Stomach (tissue), 9 donors: ENCODE results near the gene FAM120B. TPM values are rescaled to one million over a fixed set of nuclear protein-coding genes. Genes with fewer than 3 reads are reported as not detected.

Source experiments
- DNase-seq, 2 donors: peaks; one replicate each; pipeline versions ENCODE4 v3.0.0 to v3.0.0-alpha.2; 2013 to 2019
- H3K27ac ChIP-seq, 5 donors: fragments of 200-600 bp in 4 of 5; sonication (generic) in 4 of 5; one replicate each; pipeline ENCODE4 v1.5.1; 2013 to 2019; ENCODE audit warnings: mild to moderate bottlenecking in 1 of 5, moderate library complexity in 1 of 5
- H3K27me3 ChIP-seq, 3 donors: fragments of 200-600 bp; sonication (generic); one replicate each; pipeline ENCODE4 v1.5.1; 2017 to 2019; ENCODE audit warnings: mixed run types in 1 of 3
- H3K36me3 ChIP-seq, 4 donors: fragments of 200-600 bp; sonication (generic); 1 replicate in 3 of 4; 2 replicates in 1 of 4; pipeline ENCODE4 v1.5.1; 2016 to 2019
- H3K4me1 ChIP-seq, 4 donors: fragments of 200-600 bp; sonication (generic); one replicate each; pipeline ENCODE4 v1.5.1; 2016 to 2019
- H3K4me3 ChIP-seq, 4 donors: fragments of 200-600 bp; sonication (generic) in 3 of 4; one replicate each; pipeline ENCODE4 v1.5.1; 2016 to 2019; ENCODE audit warnings: mild to moderate bottlenecking in 1 of 4
- H3K9me3 ChIP-seq, 4 donors: fragments of 200-600 bp; sonication (generic); one replicate each; pipeline ENCODE4 v1.5.1; 2016 to 2019
- EP300 ChIP-seq: sonication (generic); formaldehyde crosslinking; IDR thresholded peaks from one replicate; pipeline ENCODE4 v1.6.1; 2017; ENCODE audit warnings: antibody characterized with exemption
- POLR2A ChIP-seq, 4 donors: fragments of 450-650 bp; IDR thresholded peaks; one replicate each; pipeline ENCODE4 v1.6.1; 2016; ENCODE audit warnings: antibody characterized with exemption in 4 of 4, control low read depth in 2 of 4, mild to moderate bottlenecking in 1 of 4, moderate library complexity in 1 of 4
- POLR2AphosphoS5 ChIP-seq, 3 donors: sonication (generic); formaldehyde crosslinking; IDR thresholded peaks; one replicate each; pipeline ENCODE4 v1.6.1; 2016; ENCODE audit warnings: antibody characterized with exemption in 3 of 3
- WGBS, 5 donors: extraction: QIAGEN DNeasy Blood & Tissue Kit in 3 of 5; methylation state at CpG; one replicate each; pipeline versions ENCODE4 v1.1.5 to v1.1.7; 2013 to 2018; 5-methylcytosine and 5-hydroxymethylcytosine counted together
- intact Hi-C: fragments of 100-400 bp; cut with DNase I; formaldehyde crosslinking; loops from one replicate; pipeline ENCODE4 v1.15.1; 2023; ENCODE audit warnings: low total_unique reads
- polyA plus RNA-seq, 3 donors: library from polyadenylated mRNA; stranded (reverse); fragments of 200-250 nt; gene quantifications; one replicate each; pipeline ENCODE4 v1.2.3, GENCODE V29; 2013
- total RNA-seq, 5 donors: library from RNA; depleted of rRNA; stranded (reverse); fragments of >200 nt; gene quantifications; one replicate each; pipeline versions ENCODE4 v1.1.0 to v1.2.3, GENCODE V29; 2014 to 2016
- TF ChIP-seq, protein P1 (sequence below), 7 experiments: fragments of 450-650 bp in 4 of 7; fragments of 200-600 bp in 3 of 7; sonication (generic) in 3 of 7; IDR thresholded peaks; one replicate each; pipeline ENCODE4 v1.5.1; 2016 to 2019; ENCODE audit warnings: antibody characterized with exemption in 7 of 7, control low read depth in 2 of 7, mild to moderate bottlenecking in 1 of 7
- donor health status: healthy with polysubstance abuse.
- donor health status: Bipolar disorder and iron deficiency.
- donor health status: healthy.

FAM120B gene
- total and polyA plus RNA-seq, 8 donors: 6.4 to 66.5 (median 27.3) TPM

DNA sequence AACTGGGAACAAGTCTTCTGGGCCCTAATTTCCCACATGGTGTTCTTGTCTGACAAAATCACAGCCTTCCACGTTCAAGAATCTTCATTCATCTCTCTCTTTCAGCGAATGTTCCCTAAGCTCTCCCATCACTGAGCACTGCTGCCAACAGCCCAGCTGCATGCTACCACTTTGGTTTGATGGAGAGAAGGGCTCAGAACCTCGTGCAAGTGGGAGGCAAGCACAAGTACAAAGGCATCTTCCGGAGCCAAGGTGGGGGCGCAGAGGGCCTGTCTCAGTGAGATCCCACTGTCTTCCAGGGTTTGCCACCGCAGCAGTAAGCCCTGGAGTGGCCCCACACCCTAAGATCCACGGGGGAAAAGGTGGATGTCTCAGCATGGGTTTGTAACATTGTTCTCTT, 32.9 kb upstream of the FAM120B start:
- DNase-seq: no peak
- WGBS, 5 donors: 68 to 77% (median 75%) methylated on average over 7 of the region's 7 CpGs
- no peak overlapping the region for H3K27ac ChIP-seq
- no peak overlapping the region for H3K4me3 ChIP-seq
- H3K4me1 ChIP-seq: peaks cover 0 to 14% (median 8%) of the 10 kb centered on the region in 4 donors
- H3K27me3 ChIP-seq: peaks cover 0 to 22% (median 0%) of the 10 kb centered on the region in 3 donors
- no peaks in the 10 kb centered on the region for H3K9me3 ChIP-seq
- intact Hi-C loops: no loop called here
- H3K36me3 ChIP-seq: no peaks in the 10 kb centered on the region
- no peak for TF ChIP-seq POLR2A (IDR thresholded peaks at IDR 0.05)
- TF ChIP-seq EP300: no peak
- TF ChIP-seq, protein P1, sequence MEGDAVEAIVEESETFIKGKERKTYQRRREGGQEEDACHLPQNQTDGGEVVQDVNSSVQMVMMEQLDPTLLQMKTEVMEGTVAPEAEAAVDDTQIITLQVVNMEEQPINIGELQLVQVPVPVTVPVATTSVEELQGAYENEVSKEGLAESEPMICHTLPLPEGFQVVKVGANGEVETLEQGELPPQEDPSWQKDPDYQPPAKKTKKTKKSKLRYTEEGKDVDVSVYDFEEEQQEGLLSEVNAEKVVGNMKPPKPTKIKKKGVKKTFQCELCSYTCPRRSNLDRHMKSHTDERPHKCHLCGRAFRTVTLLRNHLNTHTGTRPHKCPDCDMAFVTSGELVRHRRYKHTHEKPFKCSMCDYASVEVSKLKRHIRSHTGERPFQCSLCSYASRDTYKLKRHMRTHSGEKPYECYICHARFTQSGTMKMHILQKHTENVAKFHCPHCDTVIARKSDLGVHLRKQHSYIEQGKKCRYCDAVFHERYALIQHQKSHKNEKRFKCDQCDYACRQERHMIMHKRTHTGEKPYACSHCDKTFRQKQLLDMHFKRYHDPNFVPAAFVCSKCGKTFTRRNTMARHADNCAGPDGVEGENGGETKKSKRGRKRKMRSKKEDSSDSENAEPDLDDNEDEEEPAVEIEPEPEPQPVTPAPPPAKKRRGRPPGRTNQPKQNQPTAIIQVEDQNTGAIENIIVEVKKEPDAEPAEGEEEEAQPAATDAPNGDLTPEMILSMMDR (IDR thresholded peaks at IDR 0.05): no peak
- TF ChIP-seq POLR2AphosphoS5 (IDR thresholded peaks at IDR 0.05): no peak

DNA sequence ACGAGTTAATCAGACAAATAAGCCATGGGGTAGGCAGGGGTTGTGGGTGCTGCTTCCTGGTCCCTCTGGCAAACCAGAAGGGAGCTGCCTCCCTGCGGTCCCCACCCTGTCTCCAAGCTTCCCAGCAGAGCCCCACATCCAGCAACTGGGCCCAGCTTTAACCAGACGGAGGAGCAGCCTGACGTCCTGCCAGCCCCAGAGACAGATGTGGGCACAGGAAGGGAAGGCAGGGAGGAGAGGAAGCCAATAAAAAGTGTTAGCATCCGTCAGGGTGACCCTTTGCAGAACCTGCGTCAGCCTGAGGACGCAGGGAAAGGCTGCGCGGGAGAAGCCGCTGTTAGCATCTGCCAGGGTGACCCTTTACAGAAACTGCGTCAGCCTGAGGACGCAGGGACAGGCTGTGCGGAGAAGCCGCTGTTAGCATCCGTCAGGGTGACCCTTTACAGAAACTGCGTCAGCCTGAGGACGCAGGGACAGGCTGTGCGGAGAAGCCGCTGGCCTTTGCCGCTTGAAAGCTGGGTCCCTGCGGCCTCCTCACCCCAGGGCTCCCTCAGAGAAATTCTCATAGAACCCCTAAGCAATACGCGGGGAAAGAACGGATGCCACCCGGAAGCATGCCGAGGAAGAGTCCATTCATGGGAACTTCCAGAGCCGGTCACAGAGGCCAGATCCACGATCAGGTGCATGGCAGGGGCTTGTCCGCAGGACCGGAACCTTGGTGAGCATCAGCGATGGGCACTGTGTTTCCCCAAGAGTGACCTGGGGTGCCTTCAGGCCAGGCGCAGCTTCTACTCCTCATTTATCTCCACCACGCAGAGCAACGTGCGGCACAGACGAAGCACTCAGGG, 31.6 kb upstream of the FAM120B start:
- peaks cover 6 to 23% (median 9%) of the 10 kb centered on the region in 4 donors for H3K4me1 ChIP-seq
- DNase-seq: no peak
- no peaks in the 10 kb centered on the region for H3K36me3 ChIP-seq
- no peaks in the 10 kb centered on the region for H3K9me3 ChIP-seq
- whole genome bisulfite sequencing, 5 donors: 80 to 94% (median 91%) methylated on average over 34 to 36 of the region's 36 CpGs
- intact Hi-C loops: no loop called here
- no peak overlapping the region for H3K4me3 ChIP-seq
- H3K27ac ChIP-seq: no peak overlapping the region
- peaks cover 0 to 22% (median 0%) of the 10 kb centered on the region in 3 donors for H3K27me3 ChIP-seq
- no peak for TF ChIP-seq EP300
- no peak for TF ChIP-seq POLR2A (IDR thresholded peaks at IDR 0.05)
- TF ChIP-seq, protein P1 (IDR thresholded peaks at IDR 0.05): no peak
- no peak for TF ChIP-seq POLR2AphosphoS5 (IDR thresholded peaks at IDR 0.05)

DNA sequence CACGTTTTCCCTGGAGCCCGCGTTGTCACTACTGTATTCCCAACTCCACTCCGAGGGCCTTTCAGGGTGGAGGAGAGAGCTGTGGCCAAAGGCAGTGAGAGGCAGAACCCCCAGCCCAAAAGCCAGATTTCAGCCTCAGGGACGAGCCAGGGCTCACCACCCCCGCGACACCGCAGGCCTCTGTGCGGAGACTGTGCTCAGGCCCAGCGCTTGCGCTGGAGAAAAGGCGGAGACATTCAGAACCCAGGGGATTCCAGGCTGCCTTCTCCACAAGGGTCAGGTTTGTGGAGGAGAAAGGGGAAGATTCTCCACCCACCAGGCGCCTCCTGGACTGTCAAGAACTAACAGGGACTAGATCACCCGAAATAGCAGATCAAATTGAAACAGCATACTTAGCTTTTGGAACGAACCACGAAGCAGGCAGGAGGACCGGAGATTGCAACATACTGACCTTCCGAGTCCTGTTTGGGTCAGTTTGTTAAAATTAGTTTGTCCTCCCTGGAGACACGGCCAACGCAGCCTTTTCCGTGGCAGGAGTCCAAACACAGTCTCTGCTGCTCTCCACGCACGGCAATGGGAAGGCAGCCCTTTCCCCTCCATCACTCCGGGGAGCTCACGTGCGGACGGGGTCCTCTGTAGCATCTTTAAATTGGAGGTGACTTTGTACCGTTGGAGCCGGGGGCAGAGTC, 30.0 kb upstream of the FAM120B start:
- 71 to 77% (median 75%) methylated on average over 28 to 29 of the region's 29 CpGs for WGBS, 5 donors

More for the DNA sequence above, 30.0 kb upstream of the FAM120B start:
- intact Hi-C loops: no loop called here
- DNase-seq: peak; percentile 44 to 69
- Histone ChIP-seq H3K4me3 (no peak overlapping the region), H3K27me3 (peaks cover 0 to 22% (median 0%) of the 10 kb centered on the region in 3 donors), H3K4me1 (peaks cover 10 to 36% (median 16%) of the 10 kb centered on the region in 4 donors), H3K27ac (peak overlapping the region; percentile 26 to 85 (median 69)), H3K36me3 (peaks cover 0 to under 1% (median 0%) of the 10 kb centered on the region in 4 donors), H3K9me3 (no peaks in the 10 kb centered on the region)
- peak in 2 of 3 donors; percentile 27 to 42 for TF ChIP-seq POLR2AphosphoS5 (IDR thresholded peaks at IDR 0.05)
- no peak for TF ChIP-seq POLR2A (IDR thresholded peaks at IDR 0.05)
- TF ChIP-seq, protein P1 (IDR thresholded peaks at IDR 0.05): no peak
- TF ChIP-seq EP300: no peak
